Muscle of back (tissue), 13 donors: ENCODE results near the gene TRIAP1. TPM values are rescaled to one million over a fixed set of nuclear protein-coding genes. Genes with fewer than 3 reads are reported as not detected.
"Not testable (repeated sequence)": the region's sequence is repeated elsewhere in the genome, so short reads cannot be mapped to it uniquely, and the experiment has no call there.

Source experiments
- DNase-seq, 3 donors: peaks; one replicate each; pipeline versions ENCODE4 v3.0.0 to v3.0.0-alpha.2; 2013
- long read RNA-seq, 9 donors: transcript quantifications; one replicate each; lab custom pipeline, GENCODE V29; 2026
- polyA plus RNA-seq, 10 donors: library from polyadenylated mRNA; unstranded; fragments of 120-200 nt; gene quantifications; one replicate each; pipeline ENCODE4 v1.2.1, GENCODE V29; 2013; ENCODE audit not compliant: insufficient read length in 10 of 10

The TRIAP1 gene
- polyA plus RNA-seq = 10 to 100 TPM; 32.4 to 39.7 (median 35.6) TPM
- long read RNA-seq, donor 1, transcript TRIAP1-202 (2 exons, 1,182 nt) = major isoform, 13 of 13 reads
- long read RNA-seq, donor 1, partial matches to known transcripts = 0 of 13 reads
- long read RNA-seq, donor 1, other reads (novel, unspliced or antisense) = 0 of 13 reads
- long read RNA-seq, donor 2, transcript TRIAP1-202 (2 exons, 1,182 nt) = major isoform, 11 of 11 reads
- long read RNA-seq, donor 2, partial matches to known transcripts = 0 of 11 reads
- long read RNA-seq, donor 2, other reads (novel, unspliced or antisense) = 0 of 11 reads
- long read RNA-seq, donor 3 = 0 reads
- long read RNA-seq, donor 4, partial matches to known transcripts = 0 of 4 reads
- long read RNA-seq, donor 4, other reads (novel, unspliced or antisense) = 0 of 4 reads
- long read RNA-seq, donor 5, transcript TRIAP1-202 (2 exons, 1,182 nt) = major isoform, 21 of 21 reads
- long read RNA-seq, donor 5, partial matches to known transcripts = 0 of 21 reads
- long read RNA-seq, donor 5, other reads (novel, unspliced or antisense) = 0 of 21 reads
- long read RNA-seq, donor 6, transcript TRIAP1-202 (2 exons, 1,182 nt) = major isoform, 14 of 14 reads
- long read RNA-seq, donor 6, partial matches to known transcripts = 0 of 14 reads
- long read RNA-seq, donor 6, other reads (novel, unspliced or antisense) = 0 of 14 reads
- long read RNA-seq, donor 7, transcript TRIAP1-202 (2 exons, 1,182 nt) = major isoform, 6 of 6 reads
- long read RNA-seq, donor 7, partial matches to known transcripts = 0 of 6 reads
- long read RNA-seq, donor 7, other reads (novel, unspliced or antisense) = 0 of 6 reads
- long read RNA-seq, donor 8, transcript TRIAP1-202 (2 exons, 1,182 nt) = major isoform, 12 of 12 reads
- long read RNA-seq, donor 8, partial matches to known transcripts = 0 of 12 reads
- long read RNA-seq, donor 8, other reads (novel, unspliced or antisense) = 0 of 12 reads
- long read RNA-seq, donor 9, partial matches to known transcripts = 0 of 2 reads
- long read RNA-seq, donor 9, other reads (novel, unspliced or antisense) = 0 of 2 reads

DNA sequence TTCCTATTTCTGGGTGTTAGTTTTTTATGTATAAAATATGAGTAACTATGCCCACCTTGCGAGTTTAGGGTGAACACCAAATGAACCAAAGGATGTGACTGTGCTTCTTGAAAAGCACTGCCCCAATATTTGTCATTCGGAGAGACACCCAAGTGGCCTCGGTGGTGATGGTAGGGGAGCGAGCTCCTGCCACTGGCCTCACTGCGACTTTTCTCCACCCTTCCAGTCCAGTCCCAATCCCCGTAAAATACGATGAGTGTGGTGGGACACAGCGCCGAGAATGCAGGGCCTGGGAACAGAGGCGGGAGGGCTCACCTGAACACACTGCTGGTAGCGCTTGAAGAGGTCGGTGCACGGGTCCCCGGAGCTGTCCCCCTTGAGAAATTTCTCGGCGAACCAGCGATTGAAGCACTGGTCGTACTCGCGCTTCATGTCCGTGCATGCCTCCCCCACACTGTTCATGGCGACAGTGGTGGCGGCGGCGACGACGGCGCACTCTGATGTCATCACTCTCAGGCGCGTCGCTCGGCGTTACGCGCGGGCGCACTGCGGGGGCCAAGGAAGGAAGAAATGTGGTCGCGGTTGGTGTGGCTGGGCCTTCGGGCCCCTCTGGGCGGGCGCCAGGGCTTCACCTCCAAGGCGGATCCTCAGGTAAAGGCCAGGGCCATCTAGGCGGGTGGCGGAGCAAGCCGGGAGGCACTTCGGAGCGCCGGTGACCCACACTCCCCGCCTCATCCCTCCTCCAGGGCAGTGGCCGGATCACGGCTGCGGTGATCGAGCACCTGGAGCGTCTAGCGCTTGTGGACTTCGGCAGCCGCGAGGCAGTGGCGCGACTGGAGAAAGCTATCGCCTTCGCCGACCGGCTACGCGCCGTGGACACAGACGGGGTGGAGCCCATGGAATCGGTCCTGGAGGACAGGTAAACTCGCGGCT is at the start of gene TRIAP1, which contains the start of gene GATC:
TSS of gene TRIAP1 (minus strand) at position 474 of the 933 bp plus-strand sequence. CDS start at position 462, 12 bp downstream.
TSS of gene GATC (plus strand) at position 534 of the 933 bp plus-strand sequence. CDS start at position 571, 37 bp downstream.
- DNase-seq = peak; percentile 79 to 97 (median 89)

DNA sequence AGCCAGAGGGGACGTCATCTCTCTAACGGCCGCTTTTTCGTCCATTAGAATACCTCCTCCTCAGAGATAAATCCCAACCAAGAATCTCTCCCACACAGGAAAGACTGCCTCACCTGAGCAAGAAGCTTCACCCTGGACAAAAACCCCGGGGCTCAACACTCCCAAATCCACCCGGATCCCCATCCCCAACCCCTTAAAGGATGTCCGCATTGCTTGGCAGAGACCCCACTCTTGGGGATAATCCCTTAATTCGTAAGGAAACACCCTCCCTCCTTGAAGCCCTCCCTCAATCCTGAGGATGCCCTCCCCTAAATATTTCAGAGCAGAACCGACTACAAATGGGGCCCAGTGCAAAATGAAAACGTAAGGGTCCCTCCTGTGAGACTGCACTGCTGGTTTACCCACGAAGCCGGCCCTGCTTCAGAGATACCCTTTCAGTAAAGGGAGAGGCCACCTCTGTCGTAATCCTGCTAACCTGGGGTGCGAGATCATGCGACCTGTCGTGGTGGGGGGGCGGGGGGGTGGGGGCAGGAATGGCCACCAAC is 49.1 kb upstream of the TRIAP1 start:
- no peak for DNase-seq

DNA sequence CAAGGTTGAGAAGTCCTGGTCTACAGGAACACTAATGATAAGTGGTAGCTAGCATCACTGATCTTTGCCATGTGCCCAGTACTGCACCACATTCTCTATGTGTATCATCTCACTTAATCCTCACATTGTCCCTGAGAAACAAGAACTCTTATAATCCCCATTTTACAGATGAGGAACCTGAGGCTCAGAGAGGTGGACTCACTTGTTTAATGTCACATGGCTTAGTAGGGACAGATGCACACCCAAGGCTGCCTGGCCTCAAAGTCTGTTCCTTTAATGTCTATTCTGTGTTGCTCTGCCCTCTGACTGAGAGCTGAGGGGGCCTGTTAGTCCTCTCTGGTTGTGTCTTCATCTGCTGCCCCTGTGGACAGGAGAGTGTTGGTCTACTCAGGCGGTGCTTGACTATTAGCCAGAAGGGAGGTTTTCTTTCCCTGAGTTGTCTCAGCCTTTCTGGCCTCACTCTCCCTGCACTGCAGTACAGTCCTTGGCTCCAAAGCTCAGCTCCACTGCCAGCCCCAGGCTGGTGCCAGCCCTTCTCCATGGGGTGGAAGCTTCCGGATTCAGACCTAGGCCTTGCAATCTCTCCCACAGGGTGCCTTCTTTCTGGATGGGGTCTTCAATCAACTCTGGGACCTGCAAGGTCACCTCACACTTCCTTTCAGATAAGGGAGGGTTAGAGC is 44.8 kb upstream of the TRIAP1 start:
- DNase-seq = peak in 1 of 3 donors; percentile 30

DNA sequence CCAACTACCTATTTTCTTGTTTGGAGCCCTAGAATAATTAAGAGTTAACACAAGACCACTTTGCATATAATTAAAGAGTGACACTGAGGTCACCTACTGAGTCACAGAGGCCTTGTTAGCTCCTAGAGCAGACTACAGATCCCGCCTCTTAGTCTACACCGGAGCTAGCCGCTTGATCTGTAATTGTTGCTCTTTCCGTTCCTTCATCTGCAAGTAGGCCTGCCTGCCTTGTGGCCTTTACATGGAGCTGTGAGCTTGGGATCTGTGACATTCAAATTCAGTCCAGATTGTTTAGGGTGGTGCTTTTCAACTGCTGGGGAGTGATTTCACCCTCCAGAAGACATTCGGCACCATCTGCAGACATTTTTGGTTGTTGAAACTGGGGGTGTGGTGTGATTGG is 44.1 kb upstream of the TRIAP1 start:
- no peak for DNase-seq

DNA sequence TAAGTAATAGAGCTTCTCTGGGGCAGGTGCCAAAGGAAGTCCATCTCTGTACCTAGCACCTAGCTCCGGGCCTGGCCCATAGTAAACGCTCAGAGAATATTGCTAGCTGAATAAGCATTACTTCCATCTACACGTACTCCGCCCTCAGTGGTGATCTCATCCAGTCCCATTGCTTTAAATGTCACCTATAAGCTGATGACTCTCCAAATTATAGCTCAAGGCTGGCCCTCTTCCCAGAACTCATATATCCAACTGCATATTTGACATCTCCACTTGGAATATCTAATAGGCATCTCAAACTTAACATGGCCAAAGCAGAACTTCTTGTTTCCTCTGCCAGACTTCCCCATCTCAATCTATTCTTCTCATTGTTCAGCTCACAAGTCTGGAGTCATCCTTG is 42.8 kb upstream of the TRIAP1 start:
- DNase-seq = peak in 1 of 3 donors; percentile 54

DNA sequence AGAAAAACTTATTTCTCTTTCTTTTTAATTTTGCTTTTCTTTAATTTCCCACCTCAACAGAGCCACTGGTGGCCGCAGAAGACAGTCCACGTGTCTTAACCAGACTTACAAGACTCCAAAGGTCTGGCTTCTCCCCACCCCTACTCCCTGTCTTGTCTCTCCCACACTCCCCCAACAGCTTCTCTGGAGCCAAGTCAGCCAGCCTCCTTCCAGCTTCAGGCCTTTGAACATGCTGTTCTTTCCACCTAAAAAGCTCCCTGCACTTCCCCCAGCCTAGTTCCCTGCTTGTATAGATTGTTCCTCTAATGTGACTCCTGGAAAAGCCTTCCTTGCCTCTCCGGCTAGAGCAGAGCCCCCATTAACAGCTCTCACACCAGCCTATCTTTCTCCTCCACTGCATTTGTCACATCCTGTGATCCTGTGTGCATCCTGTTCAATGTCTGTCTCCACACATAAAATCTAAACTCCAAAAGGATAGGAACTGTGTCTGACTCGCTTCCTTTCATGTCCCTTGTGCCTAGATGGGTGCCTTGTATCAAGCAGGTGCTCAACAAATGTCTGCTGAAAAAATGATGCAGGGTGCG is 42.0 kb upstream of the TRIAP1 start:
- peak in 1 of 3 donors; percentile 24 for DNase-seq

DNA sequence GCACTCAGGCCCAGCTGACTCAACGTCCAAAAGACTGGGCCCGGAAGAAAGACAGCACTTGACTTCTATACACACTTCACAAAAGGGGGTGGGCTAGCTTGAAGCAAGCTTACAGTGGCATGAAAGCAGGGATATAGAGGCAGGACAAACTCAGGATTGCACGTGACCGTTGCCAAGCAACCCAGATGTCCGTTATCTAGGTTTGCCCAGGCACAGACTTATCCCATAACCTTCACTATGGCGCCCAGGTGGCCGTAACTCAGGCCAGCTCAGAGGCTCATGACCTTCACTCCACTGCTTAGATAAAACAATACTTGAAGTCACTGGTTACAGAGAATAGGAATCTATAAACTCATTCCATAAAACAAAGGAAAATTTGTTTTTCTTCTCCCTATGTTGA is 41.4 kb upstream of the TRIAP1 start:
- DNase-seq = not testable (repeated sequence)

DNA sequence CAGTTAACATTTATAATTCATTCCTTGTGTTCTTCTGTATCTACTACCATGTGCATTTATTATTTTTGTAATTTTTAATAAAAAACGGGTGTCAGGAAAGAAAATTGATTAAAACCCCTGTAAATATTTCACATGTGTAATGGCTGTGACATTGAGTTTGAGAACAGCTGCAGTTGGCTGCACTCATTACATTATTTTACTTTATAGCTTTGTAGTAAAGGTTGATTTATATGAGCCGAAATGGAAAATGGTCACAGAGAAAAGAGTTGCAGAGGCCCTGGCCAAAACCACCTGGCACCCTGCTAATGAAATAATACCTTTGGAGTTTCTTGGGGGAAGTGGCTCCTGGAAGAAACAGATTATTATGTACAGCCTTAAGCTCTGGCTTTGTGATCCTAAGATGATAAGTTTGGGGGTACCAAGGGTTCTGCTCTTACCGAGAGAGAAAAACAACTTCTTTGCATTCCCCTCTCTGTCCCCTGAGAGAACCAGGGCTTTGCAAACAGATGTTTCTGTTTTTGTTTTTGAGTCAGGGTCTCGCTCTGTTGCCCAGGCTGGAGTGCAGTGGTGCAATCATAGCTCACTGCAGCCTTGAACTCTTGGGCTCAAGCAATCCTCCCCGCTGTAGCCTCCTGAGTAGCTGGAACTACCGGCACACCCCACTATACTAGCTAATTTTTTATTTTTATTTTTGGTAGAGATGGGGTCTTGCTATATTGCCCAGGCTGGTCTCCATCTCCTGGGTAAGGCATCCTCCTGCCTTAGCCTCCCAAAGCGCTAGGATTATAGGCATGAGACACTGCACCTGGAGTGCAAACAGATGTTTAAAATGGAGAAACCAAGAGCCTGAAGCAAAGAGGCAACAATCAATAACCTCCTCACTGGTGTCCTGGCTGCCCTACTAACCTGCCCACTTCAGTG is 40.0 kb upstream of the TRIAP1 start:
- no peak for DNase-seq

DNA sequence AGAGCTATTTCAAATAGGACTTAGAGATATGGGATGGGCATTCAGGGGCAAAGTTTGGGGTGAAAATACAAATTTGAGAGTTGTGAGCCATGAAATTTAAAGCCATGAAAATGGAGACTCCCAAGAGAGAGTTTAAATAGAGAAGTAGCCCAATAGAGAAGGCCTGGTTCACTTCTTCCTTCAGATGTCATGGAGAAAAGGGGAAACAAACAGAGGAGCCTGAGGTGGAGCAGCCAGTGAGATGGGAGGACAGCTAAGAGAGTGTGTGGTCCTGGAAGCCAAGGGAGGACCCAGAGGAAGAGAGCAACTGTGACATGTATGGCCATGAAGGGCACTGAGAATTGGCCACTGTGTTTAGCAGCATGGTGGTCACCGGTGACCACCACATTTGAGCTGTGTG is 37.4 kb upstream of the TRIAP1 start:
- no peak for DNase-seq

DNA sequence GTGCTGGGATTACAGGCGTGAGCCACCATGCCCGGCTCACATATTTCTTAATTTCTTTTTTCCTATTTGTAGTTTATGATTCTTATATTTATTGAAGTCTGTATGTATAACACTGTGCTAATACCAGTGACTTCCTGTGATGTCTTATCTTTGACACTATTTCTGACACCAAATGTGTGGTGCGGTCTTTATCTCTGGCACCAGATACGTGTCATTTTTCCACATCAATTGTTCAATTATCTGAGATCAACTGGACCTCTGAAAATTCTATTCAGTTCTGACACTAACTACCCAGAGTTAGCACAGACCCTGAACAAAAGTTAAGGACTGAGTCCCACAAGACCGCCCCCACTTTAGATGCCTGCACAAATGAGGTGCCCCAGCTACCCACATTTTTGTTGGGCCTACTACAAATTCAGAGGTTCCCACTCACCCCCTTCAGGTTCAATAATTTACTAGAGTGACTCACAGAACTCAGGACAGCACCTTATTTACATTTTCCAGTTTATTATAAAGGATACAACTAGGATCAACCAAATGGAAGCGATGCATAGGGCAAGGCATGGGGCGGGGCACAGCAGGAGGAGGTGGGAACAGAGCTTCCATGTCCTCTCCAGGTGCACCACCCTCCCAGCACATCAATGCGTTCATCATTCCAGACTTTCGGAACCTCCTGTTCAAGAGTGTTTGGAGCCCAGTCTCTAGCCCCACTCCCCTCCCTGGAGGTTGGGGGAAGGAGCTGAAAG is 35.0 kb upstream of the TRIAP1 start:
- no peak for DNase-seq

DNA sequence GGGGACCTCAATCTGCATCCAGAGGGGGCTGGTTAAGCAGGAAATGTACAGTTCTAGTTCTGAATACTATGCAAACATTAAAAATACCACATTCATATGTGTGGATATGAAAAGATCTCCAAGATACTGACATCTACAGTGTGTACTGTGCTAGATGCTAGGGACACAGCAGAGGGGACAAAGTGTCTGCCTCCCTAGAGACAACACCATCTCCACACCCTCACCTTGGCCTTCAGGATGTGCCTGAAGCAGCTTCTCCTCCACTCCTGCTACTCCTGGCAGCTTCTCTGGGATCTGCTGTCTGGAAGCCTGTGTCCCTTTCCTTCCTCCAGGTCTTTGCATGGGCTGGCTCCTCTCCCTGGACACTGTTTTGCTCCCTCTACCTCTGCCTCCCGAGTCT is 34.0 kb upstream of the TRIAP1 start:
- no peak for DNase-seq

DNA sequence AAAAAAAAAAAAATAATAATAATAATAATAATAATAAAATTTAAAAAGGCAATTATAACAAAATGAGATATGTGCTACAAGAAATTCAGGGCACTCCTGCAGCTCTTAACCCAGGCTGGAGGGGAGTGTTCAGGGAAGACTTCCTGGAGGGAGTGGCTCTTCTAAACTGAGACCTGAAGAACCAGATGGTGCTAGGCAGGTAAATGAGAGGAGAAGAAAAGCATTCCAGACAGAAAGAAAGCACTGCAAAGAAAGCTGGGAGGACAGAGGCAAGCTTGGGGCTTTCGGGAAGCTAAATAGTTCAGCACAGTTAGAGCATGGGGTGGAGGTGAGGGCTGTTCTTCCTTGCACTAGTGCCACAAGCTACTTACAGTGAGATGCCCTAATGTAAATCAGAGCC is 33.3 kb upstream of the TRIAP1 start:
- DNase-seq = no peak

DNA sequence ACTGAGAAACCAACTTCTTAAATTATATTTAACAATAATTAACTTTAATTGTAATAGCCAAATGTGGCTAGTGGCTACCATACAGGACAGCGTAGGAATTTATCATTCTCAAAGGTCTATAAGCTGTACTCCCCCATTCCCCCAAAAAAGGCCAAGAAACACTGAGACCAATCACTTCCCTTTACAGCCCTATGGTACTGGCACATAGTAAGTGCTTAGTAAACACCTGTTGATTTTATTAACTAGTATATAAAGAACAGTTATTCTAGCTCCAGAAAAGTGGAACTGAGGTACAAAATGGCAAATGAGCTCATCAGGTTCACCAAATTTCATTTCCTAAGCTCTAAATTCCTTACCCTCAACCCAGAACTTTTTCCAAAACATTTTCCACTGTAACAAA is 29.5 kb upstream of the TRIAP1 start:
- no peak for DNase-seq

DNA sequence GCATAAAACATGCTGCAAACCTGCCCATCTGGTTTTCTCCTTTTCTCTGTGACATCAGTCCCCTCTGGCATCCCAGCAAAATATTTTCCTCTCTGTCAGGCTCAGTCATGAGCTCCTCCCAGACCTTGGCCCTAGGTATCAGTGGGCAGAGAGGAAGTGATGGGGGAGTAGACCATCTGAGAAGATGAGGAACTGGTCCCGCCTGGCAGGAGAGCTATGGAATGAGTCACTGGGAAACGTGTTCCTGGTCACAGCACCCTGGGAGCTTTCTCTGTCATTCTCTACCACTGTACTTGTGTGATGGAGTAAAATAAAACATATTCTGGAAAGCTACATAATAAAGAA is 28.4 kb upstream of the TRIAP1 start:
- peak; percentile 38 to 49 (median 46) for DNase-seq

DNA sequence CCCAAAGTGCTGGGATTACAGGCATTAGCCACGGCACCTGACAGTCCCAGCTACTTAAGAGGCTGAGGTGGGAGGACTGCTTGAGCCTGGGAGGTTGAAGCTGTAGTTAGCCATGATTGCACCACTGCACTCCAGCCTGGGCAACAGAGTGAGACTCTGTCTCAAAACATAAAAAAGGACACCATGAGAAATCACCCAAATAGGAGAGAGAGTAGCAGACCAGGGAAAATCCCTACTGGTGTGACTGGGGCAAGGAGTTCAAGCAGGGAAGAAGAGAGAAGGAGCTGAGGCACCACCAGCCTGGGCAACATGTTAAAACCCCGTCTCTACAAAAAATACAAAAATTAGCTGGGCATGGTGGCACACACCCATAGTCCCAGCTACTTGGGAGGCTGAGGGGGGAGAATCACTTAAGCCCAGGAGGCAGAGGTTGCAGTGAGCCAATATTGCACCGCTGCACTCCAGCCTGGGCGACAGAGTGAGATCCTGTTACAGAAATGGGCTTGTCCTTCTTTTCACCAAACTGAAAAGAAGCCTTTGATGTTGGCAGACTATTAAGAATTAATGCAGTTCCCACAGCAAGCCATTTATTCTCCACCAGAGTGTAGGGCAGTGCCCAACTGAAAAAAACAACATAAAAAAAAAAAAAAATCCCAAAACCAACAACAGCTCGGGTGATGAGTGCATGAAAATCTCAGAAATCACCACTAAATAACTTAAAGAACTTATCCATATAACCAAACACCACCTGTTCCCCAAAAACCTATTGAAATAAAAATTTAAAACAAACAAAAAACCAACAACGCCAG is 27.8 kb upstream of the TRIAP1 start:
- DNase-seq = no peak

DNA sequence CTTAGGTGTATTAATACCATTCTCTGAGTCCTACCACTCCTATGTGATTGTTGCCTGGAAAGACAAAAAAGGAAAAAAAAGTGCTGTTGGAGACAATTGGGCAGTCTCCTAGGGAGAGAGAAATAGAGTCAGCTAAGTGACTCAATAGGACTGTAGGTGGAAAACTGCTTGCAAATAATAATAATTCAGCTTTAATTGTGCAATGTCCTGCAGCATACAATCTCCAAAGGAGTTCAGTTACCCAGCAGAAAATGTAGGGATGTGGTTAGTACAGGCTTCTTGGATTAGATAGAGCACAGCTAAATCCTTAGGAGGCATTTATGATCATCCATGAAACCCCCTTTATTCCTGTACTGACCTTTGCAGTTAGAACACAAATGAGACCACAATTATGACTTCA is 26.3 kb upstream of the TRIAP1 start:
- no peak for DNase-seq

DNA sequence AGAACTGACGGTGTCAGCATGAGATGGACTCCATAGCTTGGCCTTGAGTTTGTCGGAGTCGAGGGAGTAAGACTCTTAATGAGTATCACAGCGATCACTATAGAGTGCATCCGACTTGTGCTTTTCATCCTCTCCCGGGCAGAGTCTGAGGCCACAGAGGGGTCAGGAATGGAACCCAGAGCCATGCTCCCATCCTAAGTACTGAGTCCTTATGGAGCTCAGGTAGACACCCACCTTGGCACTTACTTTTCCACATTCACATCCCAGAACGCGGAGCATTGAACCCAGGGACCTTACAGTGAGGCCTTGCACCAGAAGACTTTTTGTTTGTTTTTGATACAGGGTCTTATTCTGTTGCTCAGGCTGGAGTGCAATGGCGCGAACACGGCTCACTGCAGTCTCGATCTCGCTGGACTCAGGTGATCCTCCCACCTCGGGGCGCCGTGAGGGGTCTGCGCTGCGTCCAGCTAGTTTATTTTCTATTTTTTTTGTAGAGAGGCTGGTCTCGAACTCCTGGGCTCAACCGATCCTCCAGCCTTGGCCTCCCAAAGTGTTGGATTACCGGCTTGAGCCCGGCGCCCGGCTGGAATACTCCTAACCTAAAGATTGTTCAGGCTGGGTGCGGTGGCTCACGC is 24.1 kb upstream of the TRIAP1 start:
- DNase-seq = no peak
